T-helper 17 cell (primary cell): Measurements from ENCODE around the gene TUBA4B. TPM values are rescaled to one million over a fixed set of nuclear protein-coding genes. Genes with fewer than 3 reads are reported as not detected.

Experiments used
- ATAC-seq: fragments of 150-1000 bp; cut with Tn5 transposase; 2 replicates; pipeline ENCODE4 v1.10.0; 2021; ENCODE audit warnings: mild to moderate bottlenecking, moderate library complexity
- DNase-seq, 3 donors: peaks; one replicate each; pipeline versions ENCODE4 v3.0.0 to v3.0.0-alpha.2; 2020 to 2021
- H3K9me3 ChIP-seq: one replicate; pipeline ENCODE4 v1.7.0; 2013; ENCODE audit warnings: low read length, mild to moderate bottlenecking; ENCODE audit not compliant: control insufficient read depth, poor library complexity, severe bottlenecking
- H3K27ac Mint-ChIP-seq: one replicate; pipeline ENCODE4 v1.8.0; 2022; ENCODE audit warnings: mild to moderate bottlenecking, moderate library complexity, mixed read lengths
- H3K27me3 Mint-ChIP-seq: one replicate; pipeline ENCODE4 v1.8.0; 2022; ENCODE audit warnings: mixed read lengths
- H3K36me3 Mint-ChIP-seq: one replicate; pipeline ENCODE4 v1.8.0; 2022; ENCODE audit warnings: low read depth, mixed read lengths
- H3K4me1 Mint-ChIP-seq: one replicate; pipeline ENCODE4 v1.8.0; 2022; ENCODE audit warnings: mild to moderate bottlenecking, mixed read lengths
- H3K4me3 Mint-ChIP-seq: one replicate; pipeline ENCODE4 v1.8.0; 2022; ENCODE audit warnings: mild to moderate bottlenecking, moderate library complexity, mixed read lengths
- total RNA-seq, 4 donors: library from RNA in 2 of 4; stranded (reverse) in 2 of 4; gene quantifications; one replicate each; pipeline ENCODE4 v1.2.3 and lab custom pipeline; 2022 to 2026

TUBA4B gene
- total RNA-seq, result not detected
- total RNA-seq (lab: John Stamatoyannopoulos, UW), result 0 to 0.15 reads per million in 2 donors

DNA sequence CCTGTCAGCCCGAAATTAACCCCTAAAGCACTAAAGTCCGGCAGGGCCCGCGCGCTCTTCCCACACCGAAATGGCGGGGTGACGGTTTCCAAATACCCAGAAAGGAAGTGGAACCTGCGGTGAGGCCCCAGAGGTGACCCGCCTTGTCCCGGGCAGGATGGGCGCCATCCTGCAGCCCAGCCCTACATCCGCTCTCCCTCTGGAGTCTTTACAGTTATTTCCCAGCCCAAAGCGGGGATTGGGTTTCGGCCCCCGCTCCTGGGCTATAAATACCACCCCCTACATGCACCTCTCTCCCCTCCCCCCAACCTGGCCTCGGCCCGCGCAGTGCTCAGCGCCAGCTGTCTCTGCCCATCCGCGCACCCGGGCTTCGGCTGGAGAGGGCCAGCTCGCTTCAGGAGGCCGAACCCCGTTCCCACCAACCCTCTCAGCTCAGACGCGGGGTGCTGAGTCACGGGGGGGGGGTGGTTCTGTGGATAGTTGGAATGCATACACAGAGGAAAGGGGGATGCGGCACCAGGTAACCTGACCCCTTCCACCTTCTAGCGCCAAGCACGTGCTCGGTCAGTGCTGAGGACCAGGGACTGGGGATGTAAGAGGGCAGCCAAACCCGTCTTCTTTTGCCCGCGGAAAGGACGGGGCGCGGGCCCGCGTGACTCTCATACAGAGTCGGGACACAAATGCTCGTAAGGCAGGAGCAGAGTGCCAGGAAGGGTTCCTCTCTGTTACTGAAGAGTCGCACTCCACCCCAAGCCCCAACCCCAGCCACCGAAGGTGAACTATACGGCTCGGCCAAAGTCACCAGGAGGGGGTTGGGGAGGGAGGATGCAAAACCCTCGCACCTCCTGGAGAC, at the start of gene TUBA4B:
Gene TUBA4B, plus strand, starts transcription at position 344 of the 853 bp plus-strand sequence. Its CDS starts 165 bp downstream, at position 509.
- H3K27me3 Mint-ChIP-seq, result no peaks in the 10 kb centered on the region
- peak; percentile 43 for ATAC-seq
- peak within 1 kb of the TSS; percentile 90 for H3K4me3 Mint-ChIP-seq
- H3K4me1 Mint-ChIP-seq, result peaks cover 47% of the 10 kb centered on the region
- H3K27ac Mint-ChIP-seq, result peak within 1 kb of the TSS; percentile 96
- no peaks in the 10 kb centered on the region for H3K9me3 ChIP-seq
- DNase-seq, result peak in 1 of 3 donors; percentile 27
- H3K36me3 Mint-ChIP-seq, result peaks cover 10% of the 10 kb centered on the region

DNA sequence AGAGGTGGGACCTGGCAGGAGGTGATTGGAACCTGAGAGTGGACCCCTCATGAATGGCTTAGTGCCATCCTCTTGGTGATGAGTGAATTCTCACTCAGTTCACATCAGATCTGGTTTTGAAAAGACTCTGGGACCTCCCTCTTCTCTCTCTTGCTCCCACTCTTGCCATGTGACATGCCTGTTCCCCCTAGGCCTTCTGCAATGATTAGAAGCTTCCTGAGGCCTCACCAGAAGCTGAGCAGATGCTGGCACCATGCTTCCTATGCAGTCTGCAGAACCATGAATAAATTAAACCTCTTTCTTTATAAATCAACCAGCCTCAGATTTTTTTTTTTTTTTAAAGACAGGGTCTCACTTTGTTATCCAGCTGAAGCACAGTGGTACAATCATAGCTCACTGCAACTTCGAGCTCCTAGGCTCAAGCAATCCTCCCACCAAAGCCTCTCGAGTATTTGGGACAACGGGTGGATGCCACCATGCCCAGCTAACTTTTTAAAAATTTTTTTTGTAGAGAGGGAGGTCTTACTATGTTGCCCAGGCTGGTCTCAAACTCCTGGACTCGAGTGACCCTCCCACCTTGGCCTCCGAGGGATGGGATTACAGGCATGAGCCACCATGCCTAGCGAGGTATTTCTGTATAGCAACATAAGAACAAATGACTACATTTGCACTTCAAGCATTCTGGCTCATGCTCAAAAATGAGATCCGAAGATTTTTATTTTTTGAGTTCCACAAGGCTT, 48.4 kb upstream of the TUBA4B start:
- ATAC-seq, result no peak
- H3K9me3 ChIP-seq, result no peaks in the 10 kb centered on the region
- DNase-seq, result no peak
- peaks cover 10% of the 10 kb centered on the region for H3K27me3 Mint-ChIP-seq
- peaks cover 18% of the 10 kb centered on the region for H3K4me1 Mint-ChIP-seq
- no peak overlapping the region for H3K4me3 Mint-ChIP-seq
- H3K27ac Mint-ChIP-seq, result no peak overlapping the region
- no peaks in the 10 kb centered on the region for H3K36me3 Mint-ChIP-seq

DNA sequence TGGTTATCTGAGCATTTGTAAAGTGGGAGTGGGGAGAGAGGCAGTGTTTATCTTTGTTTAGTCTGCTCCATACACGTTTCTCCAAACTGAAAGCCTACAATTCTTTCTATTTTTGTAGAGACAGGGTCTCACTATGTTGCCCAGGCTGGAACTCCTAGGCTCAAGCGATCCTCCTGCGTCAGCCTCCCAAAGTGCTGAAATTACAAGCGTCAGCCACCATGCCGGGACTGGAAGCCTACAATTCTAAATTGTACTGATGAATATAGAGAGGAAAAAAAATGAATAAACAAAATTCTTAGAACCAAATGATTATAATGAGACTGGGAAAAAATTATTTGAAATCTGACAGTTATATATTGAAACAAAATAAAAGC, 47.9 kb upstream of the TUBA4B start:
- DNase-seq, result no peak
- H3K27me3 Mint-ChIP-seq, result peaks cover 8% of the 10 kb centered on the region
- H3K4me3 Mint-ChIP-seq, result no peak overlapping the region
- no peaks in the 10 kb centered on the region for H3K9me3 ChIP-seq
- H3K4me1 Mint-ChIP-seq, result peaks cover 18% of the 10 kb centered on the region
- ATAC-seq, result no peak
- no peak overlapping the region for H3K27ac Mint-ChIP-seq
- no peaks in the 10 kb centered on the region for H3K36me3 Mint-ChIP-seq

DNA sequence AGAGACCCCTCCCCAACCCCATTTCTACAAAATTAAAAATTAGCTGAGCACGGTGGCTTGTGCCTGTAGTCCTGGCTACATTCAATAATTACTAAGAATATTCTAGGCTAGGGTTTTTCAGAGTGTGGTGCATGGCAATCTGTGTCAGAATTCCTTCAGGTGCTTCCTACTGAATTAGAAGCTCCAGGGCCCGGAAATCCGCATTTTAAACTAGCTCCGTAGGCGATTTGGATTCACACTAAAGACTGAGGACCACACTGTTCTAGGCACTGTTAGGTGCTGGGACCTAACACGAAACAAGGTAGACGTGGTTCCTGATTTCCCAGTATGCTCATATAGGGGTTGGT, 47.1 kb upstream of the TUBA4B start:
- H3K27ac Mint-ChIP-seq, result peak overlapping the region; percentile 91
- no peaks in the 10 kb centered on the region for H3K9me3 ChIP-seq
- ATAC-seq (no peak), DNase-seq (no peak)
- H3K4me1 Mint-ChIP-seq, result peaks cover 16% of the 10 kb centered on the region
- H3K36me3 Mint-ChIP-seq, result no peaks in the 10 kb centered on the region
- peaks cover 1% of the 10 kb centered on the region for H3K27me3 Mint-ChIP-seq
- peak overlapping the region; percentile 91 for H3K4me3 Mint-ChIP-seq

DNA sequence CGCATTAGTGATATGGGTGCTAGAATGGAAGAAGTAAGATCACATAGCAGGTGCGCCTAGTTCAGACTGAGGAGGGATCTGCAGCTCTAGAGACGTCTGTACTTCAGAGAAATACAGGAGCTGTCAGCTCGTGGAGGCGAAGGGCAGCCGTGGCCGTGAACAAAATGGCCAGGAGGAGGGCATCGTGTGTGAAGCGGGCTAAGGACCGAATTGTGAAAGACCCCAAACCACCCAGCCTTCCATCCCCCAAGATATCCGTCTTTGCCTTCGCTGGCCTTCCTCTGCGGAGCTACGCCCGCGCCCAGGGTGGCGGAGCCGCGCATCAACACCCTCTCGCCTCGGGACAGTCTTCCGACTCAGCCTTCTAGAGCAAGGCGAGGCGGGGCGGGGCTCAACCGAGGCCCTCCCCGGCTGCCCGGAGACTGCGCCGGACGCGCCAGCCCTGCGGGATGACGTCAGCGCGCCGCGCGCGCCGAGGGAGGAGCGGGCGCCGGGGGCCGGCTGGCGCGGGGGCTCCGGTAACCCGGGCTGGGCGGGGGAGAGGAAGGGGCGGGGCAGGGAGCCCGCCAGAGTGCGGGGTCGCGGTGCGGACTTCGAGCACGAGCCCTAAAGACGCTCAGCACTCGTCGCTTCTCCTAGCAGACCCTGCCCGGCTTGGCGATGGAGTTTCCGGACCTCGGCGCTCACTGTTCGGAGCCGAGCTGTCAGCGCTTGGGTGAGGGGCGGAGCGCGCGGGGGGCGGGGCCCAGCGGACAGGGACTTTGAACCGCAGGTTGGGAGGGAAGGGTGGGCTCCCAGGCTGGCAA, 46.5 kb upstream of the TUBA4B start, which contains the start of gene ZFAND2B:
Gene ZFAND2B, plus strand, starts transcription at position 455 of the 806 bp plus-strand sequence. Its CDS starts 206 bp downstream, at position 661.
- H3K9me3 ChIP-seq, result no peaks in the 10 kb centered on the region
- H3K36me3 Mint-ChIP-seq, result no peaks in the 10 kb centered on the region
- peaks cover 20% of the 10 kb centered on the region for H3K4me1 Mint-ChIP-seq
- peak; percentile 95 to 98 (median 95) for DNase-seq
- ATAC-seq, result peak; percentile 95
- H3K27ac Mint-ChIP-seq, result peak within 1 kb of the TSS; percentile 94
- no peaks in the 10 kb centered on the region for H3K27me3 Mint-ChIP-seq
- H3K4me3 Mint-ChIP-seq, result peak within 1 kb of the TSS; percentile 91

DNA sequence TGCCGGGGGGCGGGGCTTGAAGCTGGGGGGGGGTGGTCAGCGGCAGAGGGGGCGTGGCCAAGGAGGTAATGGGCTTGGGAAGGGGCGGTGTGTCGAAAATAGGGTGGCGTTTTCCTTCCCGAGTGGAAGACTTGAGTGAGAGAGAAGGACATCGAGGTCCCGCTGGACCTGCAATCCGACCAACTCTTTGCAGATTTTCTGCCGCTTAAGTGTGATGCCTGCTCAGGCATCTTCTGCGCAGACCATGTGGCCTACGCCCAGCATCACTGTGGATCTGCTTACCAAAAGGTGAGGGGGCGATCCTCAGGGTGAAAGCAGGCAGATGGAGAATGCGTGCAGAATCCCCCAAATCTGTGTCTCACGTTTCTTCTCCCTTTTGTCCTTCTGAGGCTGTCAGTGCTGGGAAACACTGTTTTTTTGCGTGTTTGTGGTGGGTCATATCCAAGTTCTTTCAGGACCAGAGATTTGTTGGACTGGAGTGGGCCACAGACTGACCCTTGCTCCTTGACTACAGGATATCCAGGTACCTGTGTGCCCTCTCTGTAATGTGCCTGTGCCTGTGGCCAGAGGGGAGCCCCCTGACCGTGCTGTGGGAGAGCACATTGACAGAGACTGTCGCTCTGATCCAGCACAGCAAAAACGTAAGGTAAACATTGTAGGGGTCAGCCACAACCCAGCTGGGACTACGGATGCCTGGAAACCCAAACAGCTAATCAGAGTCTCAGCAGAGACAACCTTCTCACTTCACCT, 45.7 kb upstream of the TUBA4B start:
- no peaks in the 10 kb centered on the region for H3K9me3 ChIP-seq
- no peaks in the 10 kb centered on the region for H3K27me3 Mint-ChIP-seq
- peak overlapping the region; percentile 91 for H3K4me3 Mint-ChIP-seq
- no peaks in the 10 kb centered on the region for H3K36me3 Mint-ChIP-seq
- ATAC-seq, result no peak
- peak overlapping the region; percentile 94 for H3K27ac Mint-ChIP-seq
- DNase-seq, result no peak
- peaks cover 20% of the 10 kb centered on the region for H3K4me1 Mint-ChIP-seq

DNA sequence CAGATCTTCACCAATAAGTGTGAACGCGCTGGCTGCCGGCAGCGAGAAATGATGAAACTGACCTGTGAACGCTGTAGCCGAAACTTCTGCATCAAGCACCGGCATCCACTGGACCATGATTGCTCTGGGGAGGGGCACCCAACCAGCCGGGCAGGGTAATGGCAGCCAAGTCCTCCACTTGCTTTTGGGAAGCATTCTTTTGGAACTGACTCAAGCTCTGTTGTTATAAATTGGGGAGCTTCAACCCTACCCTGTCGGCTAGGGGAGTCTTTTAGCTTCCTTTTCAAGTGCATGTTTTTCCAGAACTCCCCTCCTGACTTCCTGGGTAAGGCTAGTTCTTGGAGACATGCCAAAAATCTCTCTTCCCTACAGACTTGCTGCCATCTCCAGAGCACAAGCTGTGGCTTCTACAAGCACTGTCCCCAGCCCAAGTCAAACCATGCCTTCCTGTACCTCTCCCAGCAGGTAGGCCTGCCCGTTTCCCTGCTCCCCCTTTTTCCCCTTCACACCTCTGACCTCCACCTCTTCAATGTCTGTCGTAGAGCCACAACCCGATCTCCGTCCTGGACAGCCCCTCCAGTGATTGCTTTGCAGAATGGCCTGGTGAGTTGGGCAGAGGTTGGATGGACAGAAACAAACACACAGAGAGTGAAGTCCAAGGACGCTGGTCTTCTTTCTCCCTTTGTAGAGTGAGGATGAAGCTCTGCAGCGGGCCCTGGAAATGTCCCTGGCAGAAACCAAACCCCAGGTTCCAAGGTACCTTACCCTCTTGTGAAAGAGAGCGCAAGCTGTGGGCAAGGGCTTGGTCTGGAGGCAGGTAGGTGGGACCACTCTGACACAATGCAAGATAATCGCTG, 44.9 kb upstream of the TUBA4B start:
- H3K9me3 ChIP-seq, result no peaks in the 10 kb centered on the region
- no peaks in the 10 kb centered on the region for H3K36me3 Mint-ChIP-seq
- no peak for DNase-seq
- H3K4me1 Mint-ChIP-seq, result peaks cover 20% of the 10 kb centered on the region
- no peaks in the 10 kb centered on the region for H3K27me3 Mint-ChIP-seq
- peak overlapping the region; percentile 91 for H3K4me3 Mint-ChIP-seq
- peak overlapping the region; percentile 94 for H3K27ac Mint-ChIP-seq
- no peak for ATAC-seq

DNA sequence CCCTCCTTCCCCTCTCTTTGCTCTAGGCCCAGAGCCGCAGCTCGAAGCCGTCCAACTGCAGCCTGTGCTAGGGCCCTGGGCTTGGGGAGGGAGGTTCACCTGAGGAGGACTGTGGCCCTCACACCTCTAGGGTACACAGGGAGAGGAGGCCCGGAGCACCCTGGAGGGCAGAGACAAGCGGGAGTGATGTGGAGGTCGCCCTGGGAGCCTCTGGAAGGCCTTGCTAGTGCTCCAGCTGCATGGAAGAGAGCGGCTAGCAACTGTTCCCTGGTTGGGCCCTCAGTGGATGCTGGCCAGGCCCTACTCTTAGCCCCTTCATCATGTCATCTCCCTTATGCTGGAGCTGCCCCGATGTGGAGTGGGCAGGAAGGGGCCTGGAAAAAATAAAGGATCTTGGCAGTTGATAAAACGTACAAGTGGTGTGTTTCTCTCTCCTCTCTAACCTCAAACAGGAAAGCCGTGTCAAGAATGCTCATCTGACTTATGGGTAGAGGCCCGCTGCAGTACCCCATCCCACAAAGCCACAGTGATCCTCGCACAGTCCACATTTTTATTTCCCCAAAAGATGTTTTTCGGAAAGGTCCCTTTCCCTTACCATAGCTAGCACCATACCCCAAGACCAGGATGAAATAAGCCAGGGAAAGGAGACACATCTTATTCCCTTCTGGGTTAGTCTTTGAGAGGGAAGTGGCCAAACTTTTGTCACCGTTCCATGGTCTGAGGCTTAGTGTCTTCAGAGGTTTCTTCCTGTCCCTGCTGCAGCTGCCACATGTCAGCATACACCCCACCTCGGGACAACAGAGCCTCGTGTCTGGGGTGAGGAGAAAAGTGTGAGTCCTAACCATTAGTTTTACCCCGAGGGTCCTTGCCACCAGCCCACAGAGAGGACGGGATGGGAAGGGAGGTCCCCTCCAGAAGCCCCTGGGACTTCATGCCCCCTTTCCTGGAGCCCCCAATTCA, 43.5 kb upstream of the TUBA4B start:
- ATAC-seq, result no peak
- Mint-ChIP-seq H3K4me3 (peak overlapping the region; percentile 21), H3K27ac (peak overlapping the region; percentile 94), H3K27me3 (no peaks in the 10 kb centered on the region), H3K36me3 (no peaks in the 10 kb centered on the region), H3K4me1 (peaks cover 20% of the 10 kb centered on the region)
- no peak for DNase-seq
- H3K9me3 ChIP-seq, result no peaks in the 10 kb centered on the region

DNA sequence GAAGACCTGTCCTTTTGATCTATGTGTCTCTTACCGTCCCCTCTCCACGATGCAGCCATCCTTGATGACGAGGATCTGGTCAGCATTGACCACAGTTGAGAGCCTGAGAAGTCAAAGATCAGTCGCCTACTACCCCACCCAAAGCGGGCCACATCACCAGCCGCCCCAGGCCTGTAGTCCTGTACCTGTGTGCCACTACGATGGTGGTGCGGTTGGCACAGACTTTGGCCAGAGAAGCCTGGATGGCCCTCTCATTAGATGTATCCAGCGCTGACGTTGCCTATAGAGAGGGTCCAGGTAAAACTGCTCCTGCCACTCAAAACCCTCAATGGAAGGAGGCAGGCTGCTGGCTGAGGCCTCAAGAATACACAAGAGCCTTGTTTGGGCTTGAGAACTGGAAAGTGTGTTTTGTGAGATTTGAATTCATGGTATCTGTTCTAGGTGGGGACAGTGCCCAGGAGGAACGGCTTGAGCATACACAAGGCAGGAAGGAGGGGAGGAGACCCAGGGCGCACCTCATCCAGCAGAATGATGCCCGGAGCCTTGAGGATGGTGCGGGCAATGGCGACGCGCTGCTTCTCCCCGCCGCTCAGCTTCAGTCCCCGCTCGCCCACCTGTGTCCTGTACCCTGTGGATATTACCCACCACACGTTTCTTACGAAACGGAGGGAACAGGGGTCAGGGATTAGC, 42.7 kb upstream of the TUBA4B start:
- no peak for DNase-seq
- Mint-ChIP-seq H3K27ac (peak overlapping the region; percentile 94), H3K36me3 (no peaks in the 10 kb centered on the region), H3K4me3 (no peak overlapping the region), H3K4me1 (peaks cover 20% of the 10 kb centered on the region), H3K27me3 (no peaks in the 10 kb centered on the region)
- H3K9me3 ChIP-seq, result no peaks in the 10 kb centered on the region
- ATAC-seq, result no peak

DNA sequence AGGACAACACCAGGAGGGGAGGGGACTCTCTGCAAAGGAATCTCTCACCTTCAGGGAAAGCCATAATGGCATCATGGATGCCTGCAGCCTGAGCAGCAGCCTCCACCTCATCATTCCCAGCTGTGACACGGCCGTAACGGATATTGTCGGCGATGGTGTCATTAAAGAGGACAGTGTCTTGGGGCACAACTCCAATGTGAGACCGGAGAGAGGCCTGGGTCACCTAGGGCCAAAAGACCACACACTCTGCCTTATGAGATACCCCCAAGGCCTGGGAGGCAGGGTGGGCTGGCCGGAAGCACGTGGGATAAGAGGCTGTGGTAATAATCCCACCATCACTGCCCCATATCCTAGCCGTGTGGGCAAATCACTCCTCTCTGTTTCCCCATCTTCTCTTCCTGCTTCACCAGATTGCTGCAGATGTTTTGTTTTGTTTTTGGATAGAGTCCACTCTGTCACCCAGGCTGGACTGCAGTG, 42.1 kb upstream of the TUBA4B start:
- peak overlapping the region; percentile 63 for H3K4me3 Mint-ChIP-seq
- H3K9me3 ChIP-seq, result no peaks in the 10 kb centered on the region
- no peak for ATAC-seq

More for the DNA sequence above, 42.1 kb upstream of the TUBA4B start:
- Mint-ChIP-seq H3K27me3 (no peaks in the 10 kb centered on the region), H3K36me3 (no peaks in the 10 kb centered on the region), H3K4me1 (peaks cover 20% of the 10 kb centered on the region), H3K27ac (peak overlapping the region; percentile 94)
- no peak for DNase-seq
